Fibroblast of lung (primary cell): ENCODE results near the gene MEGF8. TPM values are rescaled to one million over a fixed set of nuclear protein-coding genes. Genes with fewer than 3 reads are reported as not detected.

ENCODE experiments used
- DNase-seq, 2 donors: peaks; one replicate each; pipeline versions ENCODE4 v3.0.0 to v3.0.0-alpha.2; 2010; ENCODE audit warnings: low read depth in 2 of 2
- H2AFZ ChIP-seq: 2 replicates; pipeline ENCODE4 v1.5.1; 2012; ENCODE audit warnings: low read length, control low read depth, inconsistent platforms
- H3K27ac ChIP-seq: 2 replicates; pipeline ENCODE4 v1.5.1; 2011; ENCODE audit warnings: low read length, control low read depth; ENCODE audit not compliant: insufficient read depth
- H3K27me3 ChIP-seq: 2 replicates; pipeline ENCODE4 v1.5.1; 2011; ENCODE audit warnings: mild to moderate bottlenecking, low read length; ENCODE audit not compliant: control insufficient read depth, insufficient read depth
- H3K36me3 ChIP-seq: 2 replicates; pipeline ENCODE4 v1.5.1; 2011; ENCODE audit warnings: low read length; ENCODE audit not compliant: control insufficient read depth, insufficient read depth
- H3K4me1 ChIP-seq: 2 replicates; pipeline ENCODE4 v1.5.1; 2011; ENCODE audit warnings: low read length; ENCODE audit not compliant: control insufficient read depth, insufficient read depth; ENCODE audit errors: extremely low read depth
- H3K4me2 ChIP-seq: 2 replicates; pipeline ENCODE4 v1.5.1; 2011; ENCODE audit warnings: low read length, control low read depth; ENCODE audit not compliant: insufficient read depth; ENCODE audit errors: extremely low read depth
- H3K4me3 ChIP-seq, 4 experiments: fragments of 200-600 bp in 1 of 4; sonication (generic) in 1 of 4; replicated peaks in 1 of 4; 2 replicates each; pipeline ENCODE4 v1.5.1; 2011 to 2016; ENCODE audit warnings: low read length in 4 of 4, low read depth in 3 of 4, mild to moderate bottlenecking in 3 of 4, control low read depth in 2 of 4, inconsistent platforms in 1 of 4, mixed read lengths in 1 of 4; ENCODE audit not compliant: insufficient read depth in 1 of 4; ENCODE audit errors: control extremely low read depth in 1 of 4
- H3K79me2 ChIP-seq: 2 replicates; pipeline ENCODE4 v1.5.1; 2012; ENCODE audit warnings: mild to moderate bottlenecking, low read length, inconsistent platforms; ENCODE audit not compliant: control insufficient read depth, insufficient read depth
- H3K9ac ChIP-seq: 2 replicates; pipeline ENCODE4 v1.5.1; 2011; ENCODE audit warnings: mild to moderate bottlenecking, low read length, control low read depth; ENCODE audit not compliant: insufficient read depth
- H3K9me3 ChIP-seq: 2 replicates; pipeline ENCODE4 v1.5.1; 2012; ENCODE audit warnings: low read depth, low read length; ENCODE audit not compliant: control insufficient read depth, insufficient read depth
- H4K20me1 ChIP-seq: 2 replicates; pipeline ENCODE4 v1.5.1; 2011; ENCODE audit warnings: low read length; ENCODE audit not compliant: control insufficient read depth, insufficient read depth; ENCODE audit errors: extremely low read depth
- CTCF ChIP-seq, 2 donors: IDR thresholded peaks in 1 of 2; conservative IDR thresholded peaks in 1 of 2; 1 replicate in 1 of 2; 2 replicates in 1 of 2; pipeline ENCODE4 v1.5.1; 2011 to 2012; ENCODE audit warnings: low read length in 2 of 2, control low read depth in 1 of 2, inconsistent platforms in 1 of 2, low read depth in 1 of 2, mild to moderate bottlenecking in 1 of 2
- EZH2 ChIP-seq: IDR thresholded peaks from 2 replicates; pipeline ENCODE4 v1.5.1; 2012; ENCODE audit warnings: low read length, control low read depth, mild to moderate bottlenecking; ENCODE audit errors: missing control alignments
- polyA plus RNA-seq, 2 donors: library from polyadenylated mRNA; depleted of rRNA in 1 of 2; stranded (reverse) in 1 of 2; unstranded in 1 of 2; fragments of >200 nt; gene quantifications; 2 replicates each; pipeline ENCODE4 v1.2.1, GENCODE V29; 2011 to 2012; ENCODE audit warnings: missing spikeins in 1 of 2
- total RNA-seq: library from RNA; depleted of rRNA; stranded (reverse); fragments of >200 nt; gene quantifications from 2 replicates; pipeline ENCODE4 v1.2.1, GENCODE V29; 2014

Gene MEGF8
- total and polyA plus RNA-seq, 2 donors (not counting 1 experiment from before 2014, with no cell fraction given): 9.3 to 27.6 TPM

GRCh38 chr19:42295831-42296525, 29.5 kb upstream of the MEGF8 start:
- H4K20me1 ChIP-seq: no peaks in the 10 kb centered on the region
- no peak overlapping the region for H3K9ac ChIP-seq
- H3K9me3 ChIP-seq: no peaks in the 10 kb centered on the region
- no peak overlapping the region for H2AFZ ChIP-seq
- H3K27ac ChIP-seq: no peak overlapping the region
- no peak overlapping the region for H3K4me2 ChIP-seq
- H3K4me1 ChIP-seq: no peaks in the 10 kb centered on the region
- no peaks in the 10 kb centered on the region for H3K27me3 ChIP-seq
- no peak overlapping the region for H3K4me3 ChIP-seq
- peak; percentile 31 to 53 for DNase-seq
- TF ChIP-seq CTCF (conservative IDR thresholded peaks at IDR 0.05 in 1 of 2, IDR thresholded peaks at IDR 0.05 in 1 of 2; ENCODE audit: low read depth in 1 of 2, low read length in 2 of 2) (peak; percentile 90 to 98), EZH2 (no peak)
- H3K36me3 ChIP-seq: peaks cover 25% of the 10 kb centered on the region
- no peaks in the 10 kb centered on the region for H3K79me2 ChIP-seq

- H3K4me1 ChIP-seq: no peaks in the 10 kb centered on the region
- TF ChIP-seq CTCF (conservative IDR thresholded peaks at IDR 0.05 in 1 of 2, IDR thresholded peaks at IDR 0.05 in 1 of 2; ENCODE audit: low read depth in 1 of 2, low read length in 2 of 2): no peak
- no peak for TF ChIP-seq EZH2
- DNase-seq: no peak
- no peaks in the 10 kb centered on the region for H4K20me1 ChIP-seq
- H3K9me3 ChIP-seq: no peaks in the 10 kb centered on the region
- H2AFZ ChIP-seq: no peak overlapping the region
- H3K27ac ChIP-seq: no peak overlapping the region
- H3K36me3 ChIP-seq: peaks cover 17% of the 10 kb centered on the region
- no peaks in the 10 kb centered on the region for H3K27me3 ChIP-seq
- H3K4me2 ChIP-seq: no peak overlapping the region
- no peaks in the 10 kb centered on the region for H3K79me2 ChIP-seq
- no peak overlapping the region for H3K9ac ChIP-seq
- no peak overlapping the region for H3K4me3 ChIP-seq
Measured at GRCh38 chr19:42297039-42297438, 28.4 kb upstream of the MEGF8 start.

GRCh38 chr19:42301646-42302203, 23.7 kb upstream of the MEGF8 start, which contains the start of gene PRR19:
PRR19 (plus strand) TSS chr19:42302132; CDS start chr19:42309585, 7,453 bp downstream.
- H3K27ac ChIP-seq: peak within 1 kb of the TSS; percentile 15

More at GRCh38 chr19:42301646-42302203, 23.7 kb upstream of the MEGF8 start, which contains the start of gene PRR19:
- DNase-seq: no peak
- Histone ChIP-seq H4K20me1 (no peaks in the 10 kb centered on the region), H3K4me1 (no peaks in the 10 kb centered on the region), H3K4me3 (peak within 1 kb of the TSS; percentile 54 to 78 (median 62)), H3K27me3 (no peaks in the 10 kb centered on the region), H3K9ac (peak within 1 kb of the TSS; percentile 58), H3K4me2 (peak within 1 kb of the TSS; percentile 79), H2AFZ (peak within 1 kb of the TSS; percentile 63), H3K36me3 (no peaks in the 10 kb centered on the region), H3K9me3 (no peaks in the 10 kb centered on the region), H3K79me2 (no peaks in the 10 kb centered on the region)
- TF ChIP-seq EZH2 (no peak), CTCF (conservative IDR thresholded peaks at IDR 0.05 in 1 of 2, IDR thresholded peaks at IDR 0.05 in 1 of 2; ENCODE audit: low read depth in 1 of 2, low read length in 2 of 2) (no peak)
